Superior temporal gyrus (tissue), 1 donor: ENCODE results near the gene TIMM13.
A peak's percentile ranks its signal among the peaks of the same experiment; 100 is the strongest.
"Not testable (repeated sequence)": the region's sequence is repeated elsewhere in the genome, so short reads cannot be mapped to it uniquely, and the experiment has no call there.

Source experiments
- DNase-seq: peaks from one replicate; pipeline ENCODE4 v3.0.0-alpha.2; 2016; ENCODE audit errors: extremely low spot score

The TIMM13 gene

GRCh38 chr19:2427429-2428320, at the start of gene TIMM13:
Gene TIMM13, minus strand, starts transcription at chr19:2427586. Its CDS starts 53 bp downstream, at chr19:2427533.
- peak; percentile 98 for DNase-seq

GRCh38 chr19:2476451-2477140, 49.2 kb upstream of the TIMM13 start:
- DNase-seq: peak; percentile 16

- DNase-seq: peak; percentile 99
Observed at GRCh38 chr19:2475702-2476450, 48.5 kb upstream of the TIMM13 start, which contains the start of gene GADD45B. Gene GADD45B, plus strand, starts transcription at chr19:2476127. Its CDS starts 232 bp downstream, at chr19:2476359.

GRCh38 chr19:2475018-2475701, 47.8 kb upstream of the TIMM13 start:
- DNase-seq: peak; percentile 15

- DNase-seq: peak; percentile 84
Observed at GRCh38 chr19:2474232-2475017, 47.0 kb upstream of the TIMM13 start.

- DNase-seq: not testable (repeated sequence)
Observed at GRCh38 chr19:2469915-2470200, 42.5 kb upstream of the TIMM13 start.

- DNase-seq: no peak
Observed at GRCh38 chr19:2469102-2469914, 41.9 kb upstream of the TIMM13 start.

- no peak for DNase-seq
Observed at GRCh38 chr19:2468596-2468995, 41.2 kb upstream of the TIMM13 start.

- DNase-seq: no peak
Observed at GRCh38 chr19:2464389-2464788, 37.0 kb upstream of the TIMM13 start.

- not testable (repeated sequence) for DNase-seq
Observed at GRCh38 chr19:2463694-2464093, 36.3 kb upstream of the TIMM13 start.

- DNase-seq: peak; percentile 90
Observed at GRCh38 chr19:2462635-2463421, 35.4 kb upstream of the TIMM13 start.

GRCh38 chr19:2461751-2462634, 34.6 kb upstream of the TIMM13 start:
- DNase-seq: peak; percentile 24

- DNase-seq: no peak
Observed at GRCh38 chr19:2460245-2460644, 32.9 kb upstream of the TIMM13 start.

GRCh38 chr19:2458776-2459175, 31.4 kb upstream of the TIMM13 start:
- not testable (repeated sequence) for DNase-seq

GRCh38 chr19:2458054-2458453, 30.7 kb upstream of the TIMM13 start:
- DNase-seq: no peak

GRCh38 chr19:2457394-2458037, 30.1 kb upstream of the TIMM13 start:
- peak; percentile 16 for DNase-seq

- no peak for DNase-seq
Observed at GRCh38 chr19:2455851-2456570, 28.6 kb upstream of the TIMM13 start.
